ENCODE measurements around the gene OR2T34. TPM values are rescaled to one million over a fixed set of nuclear protein-coding genes. Genes with fewer than 3 reads are reported as not detected.

The OR2T34 gene
- total RNA-seq, 1 experiment from 2014 or later = not detected

DNA sequence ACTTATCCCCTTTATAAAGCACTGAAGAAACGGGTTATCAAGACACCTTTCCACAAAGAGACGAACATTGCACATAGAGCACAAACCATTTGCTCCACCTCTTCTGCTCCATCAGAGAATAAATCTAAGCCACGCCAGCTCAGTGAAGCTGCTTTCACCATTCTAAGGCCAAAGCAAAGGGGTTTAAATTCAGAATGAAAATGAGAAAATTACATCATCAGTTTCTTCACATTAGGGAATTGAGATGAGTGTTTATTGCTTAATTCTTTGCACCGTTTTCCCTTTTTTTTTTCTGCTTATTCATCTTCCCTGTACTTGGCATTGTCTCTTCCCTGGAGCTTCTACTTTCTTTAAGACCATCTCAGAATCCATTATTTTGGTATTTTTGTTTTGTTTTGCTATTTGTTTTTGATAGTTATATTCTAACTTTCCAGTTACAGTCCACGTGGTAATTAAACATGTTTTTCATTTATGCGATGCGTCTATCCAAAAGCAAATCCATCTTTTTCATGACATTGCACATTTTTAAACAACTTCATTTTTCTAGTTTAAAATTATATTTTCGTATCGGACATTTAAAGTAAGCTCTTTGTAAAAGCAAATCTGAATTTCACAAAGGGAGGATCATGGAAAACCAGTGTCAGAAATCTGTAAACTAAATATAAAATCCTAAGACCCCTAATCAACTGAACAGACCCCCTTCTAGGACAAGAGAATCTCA, 1.9 kb upstream of the OR2T34 start:
- CTCF ChIA-PET = no interaction called here
- H3K9me3 Mint-ChIP-seq = peaks cover 59% of the 10 kb centered on the region
- no peak for DNase-seq (ENCODE audit: low spot score)
- no peak for ATAC-seq
- no peak overlapping the region for H3K4me3 Mint-ChIP-seq
- POLR2A ChIA-PET = no interaction called here
- H3K4me1 Mint-ChIP-seq = no peaks in the 10 kb centered on the region
- no peak overlapping the region for H3K27ac Mint-ChIP-seq
- peaks cover 41% of the 10 kb centered on the region for H3K36me3 Mint-ChIP-seq
- H3K27me3 Mint-ChIP-seq (ENCODE audit: low read depth) = peaks cover 3% of the 10 kb centered on the region; the same call in 1 of the 2 replicates
- TF ChIP-seq RELA (CRISPR knock-in tag; IDR thresholded peaks at IDR 0.05; ENCODE audit: borderline replicate concordance) (no peak), ZNF121 (CRISPR knock-in tag; IDR thresholded peaks at IDR 0.05) (no peak), TP53 (CRISPR knock-in tag; IDR thresholded peaks at IDR 0.05) (no peak), MXD4 (CRISPR knock-in tag; IDR thresholded peaks at IDR 0.05; ENCODE audit: borderline replicate concordance) (no peak), ZBTB21 (CRISPR knock-in tag; IDR thresholded peaks at IDR 0.05; ENCODE audit: borderline replicate concordance) (no peak), ZNF423 (CRISPR knock-in tag; IDR thresholded peaks at IDR 0.05) (no peak), FOXJ3 (CRISPR knock-in tag; IDR thresholded peaks at IDR 0.05; ENCODE audit: borderline replicate concordance) (no peak), JAZF1 (CRISPR knock-in tag; IDR thresholded peaks at IDR 0.05) (no peak), ZNF671 (CRISPR knock-in tag; IDR thresholded peaks at IDR 0.05) (no peak), OVOL2 (CRISPR knock-in tag; IDR thresholded peaks at IDR 0.05; ENCODE audit: borderline replicate concordance) (no peak)
- TF ChIP-seq, protein P1, sequence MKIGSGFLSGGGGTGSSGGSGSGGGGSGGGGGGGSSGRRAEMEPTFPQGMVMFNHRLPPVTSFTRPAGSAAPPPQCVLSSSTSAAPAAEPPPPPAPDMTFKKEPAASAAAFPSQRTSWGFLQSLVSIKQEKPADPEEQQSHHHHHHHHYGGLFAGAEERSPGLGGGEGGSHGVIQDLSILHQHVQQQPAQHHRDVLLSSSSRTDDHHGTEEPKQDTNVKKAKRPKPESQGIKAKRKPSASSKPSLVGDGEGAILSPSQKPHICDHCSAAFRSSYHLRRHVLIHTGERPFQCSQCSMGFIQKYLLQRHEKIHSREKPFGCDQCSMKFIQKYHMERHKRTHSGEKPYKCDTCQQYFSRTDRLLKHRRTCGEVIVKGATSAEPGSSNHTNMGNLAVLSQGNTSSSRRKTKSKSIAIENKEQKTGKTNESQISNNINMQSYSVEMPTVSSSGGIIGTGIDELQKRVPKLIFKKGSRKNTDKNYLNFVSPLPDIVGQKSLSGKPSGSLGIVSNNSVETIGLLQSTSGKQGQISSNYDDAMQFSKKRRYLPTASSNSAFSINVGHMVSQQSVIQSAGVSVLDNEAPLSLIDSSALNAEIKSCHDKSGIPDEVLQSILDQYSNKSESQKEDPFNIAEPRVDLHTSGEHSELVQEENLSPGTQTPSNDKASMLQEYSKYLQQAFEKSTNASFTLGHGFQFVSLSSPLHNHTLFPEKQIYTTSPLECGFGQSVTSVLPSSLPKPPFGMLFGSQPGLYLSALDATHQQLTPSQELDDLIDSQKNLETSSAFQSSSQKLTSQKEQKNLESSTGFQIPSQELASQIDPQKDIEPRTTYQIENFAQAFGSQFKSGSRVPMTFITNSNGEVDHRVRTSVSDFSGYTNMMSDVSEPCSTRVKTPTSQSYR (CRISPR knock-in tag; IDR thresholded peaks at IDR 0.05) = no peak
- TF ChIP-seq, protein P2, sequence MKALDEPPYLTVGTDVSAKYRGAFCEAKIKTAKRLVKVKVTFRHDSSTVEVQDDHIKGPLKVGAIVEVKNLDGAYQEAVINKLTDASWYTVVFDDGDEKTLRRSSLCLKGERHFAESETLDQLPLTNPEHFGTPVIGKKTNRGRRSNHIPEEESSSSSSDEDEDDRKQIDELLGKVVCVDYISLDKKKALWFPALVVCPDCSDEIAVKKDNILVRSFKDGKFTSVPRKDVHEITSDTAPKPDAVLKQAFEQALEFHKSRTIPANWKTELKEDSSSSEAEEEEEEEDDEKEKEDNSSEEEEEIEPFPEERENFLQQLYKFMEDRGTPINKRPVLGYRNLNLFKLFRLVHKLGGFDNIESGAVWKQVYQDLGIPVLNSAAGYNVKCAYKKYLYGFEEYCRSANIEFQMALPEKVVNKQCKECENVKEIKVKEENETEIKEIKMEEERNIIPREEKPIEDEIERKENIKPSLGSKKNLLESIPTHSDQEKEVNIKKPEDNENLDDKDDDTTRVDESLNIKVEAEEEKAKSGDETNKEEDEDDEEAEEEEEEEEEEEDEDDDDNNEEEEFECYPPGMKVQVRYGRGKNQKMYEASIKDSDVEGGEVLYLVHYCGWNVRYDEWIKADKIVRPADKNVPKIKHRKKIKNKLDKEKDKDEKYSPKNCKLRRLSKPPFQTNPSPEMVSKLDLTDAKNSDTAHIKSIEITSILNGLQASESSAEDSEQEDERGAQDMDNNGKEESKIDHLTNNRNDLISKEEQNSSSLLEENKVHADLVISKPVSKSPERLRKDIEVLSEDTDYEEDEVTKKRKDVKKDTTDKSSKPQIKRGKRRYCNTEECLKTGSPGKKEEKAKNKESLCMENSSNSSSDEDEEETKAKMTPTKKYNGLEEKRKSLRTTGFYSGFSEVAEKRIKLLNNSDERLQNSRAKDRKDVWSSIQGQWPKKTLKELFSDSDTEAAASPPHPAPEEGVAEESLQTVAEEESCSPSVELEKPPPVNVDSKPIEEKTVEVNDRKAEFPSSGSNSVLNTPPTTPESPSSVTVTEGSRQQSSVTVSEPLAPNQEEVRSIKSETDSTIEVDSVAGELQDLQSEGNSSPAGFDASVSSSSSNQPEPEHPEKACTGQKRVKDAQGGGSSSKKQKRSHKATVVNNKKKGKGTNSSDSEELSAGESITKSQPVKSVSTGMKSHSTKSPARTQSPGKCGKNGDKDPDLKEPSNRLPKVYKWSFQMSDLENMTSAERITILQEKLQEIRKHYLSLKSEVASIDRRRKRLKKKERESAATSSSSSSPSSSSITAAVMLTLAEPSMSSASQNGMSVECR (CRISPR knock-in tag; IDR thresholded peaks at IDR 0.05; ENCODE audit: borderline replicate concordance) = no peak
- TF ChIP-seq, protein P3, sequence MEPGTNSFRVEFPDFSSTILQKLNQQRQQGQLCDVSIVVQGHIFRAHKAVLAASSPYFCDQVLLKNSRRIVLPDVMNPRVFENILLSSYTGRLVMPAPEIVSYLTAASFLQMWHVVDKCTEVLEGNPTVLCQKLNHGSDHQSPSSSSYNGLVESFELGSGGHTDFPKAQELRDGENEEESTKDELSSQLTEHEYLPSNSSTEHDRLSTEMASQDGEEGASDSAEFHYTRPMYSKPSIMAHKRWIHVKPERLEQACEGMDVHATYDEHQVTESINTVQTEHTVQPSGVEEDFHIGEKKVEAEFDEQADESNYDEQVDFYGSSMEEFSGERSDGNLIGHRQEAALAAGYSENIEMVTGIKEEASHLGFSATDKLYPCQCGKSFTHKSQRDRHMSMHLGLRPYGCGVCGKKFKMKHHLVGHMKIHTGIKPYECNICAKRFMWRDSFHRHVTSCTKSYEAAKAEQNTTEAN (CRISPR knock-in tag; IDR thresholded peaks at IDR 0.05) = no peak
- TF ChIP-seq, protein P4, sequence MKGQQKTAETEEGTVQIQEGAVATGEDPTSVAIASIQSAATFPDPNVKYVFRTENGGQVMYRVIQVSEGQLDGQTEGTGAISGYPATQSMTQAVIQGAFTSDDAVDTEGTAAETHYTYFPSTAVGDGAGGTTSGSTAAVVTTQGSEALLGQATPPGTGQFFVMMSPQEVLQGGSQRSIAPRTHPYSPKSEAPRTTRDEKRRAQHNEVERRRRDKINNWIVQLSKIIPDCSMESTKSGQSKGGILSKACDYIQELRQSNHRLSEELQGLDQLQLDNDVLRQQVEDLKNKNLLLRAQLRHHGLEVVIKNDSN (CRISPR knock-in tag; IDR thresholded peaks at IDR 0.05) = no peak
- TF ChIP-seq, protein P5, sequence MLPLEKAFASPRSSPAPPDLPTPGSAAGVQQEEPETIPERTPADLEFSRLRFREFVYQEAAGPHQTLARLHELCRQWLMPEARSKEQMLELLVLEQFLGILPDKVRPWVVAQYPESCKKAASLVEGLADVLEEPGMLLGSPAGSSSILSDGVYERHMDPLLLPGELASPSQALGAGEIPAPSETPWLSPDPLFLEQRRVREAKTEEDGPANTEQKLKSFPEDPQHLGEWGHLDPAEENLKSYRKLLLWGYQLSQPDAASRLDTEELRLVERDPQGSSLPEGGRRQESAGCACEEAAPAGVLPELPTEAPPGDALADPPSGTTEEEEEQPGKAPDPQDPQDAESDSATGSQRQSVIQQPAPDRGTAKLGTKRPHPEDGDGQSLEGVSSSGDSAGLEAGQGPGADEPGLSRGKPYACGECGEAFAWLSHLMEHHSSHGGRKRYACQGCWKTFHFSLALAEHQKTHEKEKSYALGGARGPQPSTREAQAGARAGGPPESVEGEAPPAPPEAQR (CRISPR knock-in tag; IDR thresholded peaks at IDR 0.05) = no peak
- TF ChIP-seq, protein P6, sequence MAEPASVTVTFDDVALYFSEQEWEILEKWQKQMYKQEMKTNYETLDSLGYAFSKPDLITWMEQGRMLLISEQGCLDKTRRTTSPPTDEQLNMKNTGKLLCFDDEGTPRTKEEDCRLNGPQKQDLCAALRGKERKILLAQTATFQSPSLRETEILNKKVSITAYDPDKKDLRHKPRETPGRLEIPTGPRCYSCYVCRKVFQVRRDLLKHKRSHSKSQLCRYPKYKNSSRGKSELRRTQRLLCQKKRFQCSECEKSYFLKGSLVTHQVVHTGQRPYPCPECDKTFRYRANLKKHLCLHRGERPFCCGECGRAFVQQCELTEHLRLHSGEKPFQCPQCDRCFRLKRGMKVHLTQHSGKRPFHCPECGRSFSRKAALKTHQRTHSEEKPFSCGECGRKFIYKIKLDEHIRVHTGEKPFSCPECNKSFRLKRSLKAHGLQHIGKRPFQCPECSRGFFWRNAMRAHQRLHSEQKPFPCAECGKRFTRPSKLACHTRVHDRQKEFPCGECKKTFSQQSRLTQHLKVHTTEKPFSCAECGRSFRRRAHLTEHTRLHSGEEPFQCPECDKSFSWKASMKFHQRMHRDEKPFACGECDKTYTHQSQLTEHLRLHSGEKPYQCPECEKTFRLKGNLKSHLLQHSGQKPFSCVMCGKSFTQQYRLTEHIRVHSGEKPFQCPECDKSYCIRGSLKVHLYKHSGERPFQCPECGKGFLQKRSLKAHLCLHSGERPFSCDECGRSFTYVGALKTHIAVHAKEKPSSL (CRISPR knock-in tag; conservative IDR thresholded peaks at IDR 0.05) = no peak
- TF ChIP-seq, protein P7, sequence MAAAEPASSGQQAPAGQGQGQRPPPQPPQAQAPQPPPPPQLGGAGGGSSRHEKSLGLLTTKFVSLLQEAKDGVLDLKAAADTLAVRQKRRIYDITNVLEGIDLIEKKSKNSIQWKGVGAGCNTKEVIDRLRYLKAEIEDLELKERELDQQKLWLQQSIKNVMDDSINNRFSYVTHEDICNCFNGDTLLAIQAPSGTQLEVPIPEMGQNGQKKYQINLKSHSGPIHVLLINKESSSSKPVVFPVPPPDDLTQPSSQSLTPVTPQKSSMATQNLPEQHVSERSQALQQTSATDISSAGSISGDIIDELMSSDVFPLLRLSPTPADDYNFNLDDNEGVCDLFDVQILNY (CRISPR knock-in tag; IDR thresholded peaks at IDR 0.05) = no peak
- TF ChIP-seq, protein P8, sequence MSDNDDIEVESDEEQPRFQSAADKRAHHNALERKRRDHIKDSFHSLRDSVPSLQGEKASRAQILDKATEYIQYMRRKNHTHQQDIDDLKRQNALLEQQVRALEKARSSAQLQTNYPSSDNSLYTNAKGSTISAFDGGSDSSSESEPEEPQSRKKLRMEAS (CRISPR knock-in tag; IDR thresholded peaks at IDR 0.05) = no peak
- TF ChIP-seq, protein P9, sequence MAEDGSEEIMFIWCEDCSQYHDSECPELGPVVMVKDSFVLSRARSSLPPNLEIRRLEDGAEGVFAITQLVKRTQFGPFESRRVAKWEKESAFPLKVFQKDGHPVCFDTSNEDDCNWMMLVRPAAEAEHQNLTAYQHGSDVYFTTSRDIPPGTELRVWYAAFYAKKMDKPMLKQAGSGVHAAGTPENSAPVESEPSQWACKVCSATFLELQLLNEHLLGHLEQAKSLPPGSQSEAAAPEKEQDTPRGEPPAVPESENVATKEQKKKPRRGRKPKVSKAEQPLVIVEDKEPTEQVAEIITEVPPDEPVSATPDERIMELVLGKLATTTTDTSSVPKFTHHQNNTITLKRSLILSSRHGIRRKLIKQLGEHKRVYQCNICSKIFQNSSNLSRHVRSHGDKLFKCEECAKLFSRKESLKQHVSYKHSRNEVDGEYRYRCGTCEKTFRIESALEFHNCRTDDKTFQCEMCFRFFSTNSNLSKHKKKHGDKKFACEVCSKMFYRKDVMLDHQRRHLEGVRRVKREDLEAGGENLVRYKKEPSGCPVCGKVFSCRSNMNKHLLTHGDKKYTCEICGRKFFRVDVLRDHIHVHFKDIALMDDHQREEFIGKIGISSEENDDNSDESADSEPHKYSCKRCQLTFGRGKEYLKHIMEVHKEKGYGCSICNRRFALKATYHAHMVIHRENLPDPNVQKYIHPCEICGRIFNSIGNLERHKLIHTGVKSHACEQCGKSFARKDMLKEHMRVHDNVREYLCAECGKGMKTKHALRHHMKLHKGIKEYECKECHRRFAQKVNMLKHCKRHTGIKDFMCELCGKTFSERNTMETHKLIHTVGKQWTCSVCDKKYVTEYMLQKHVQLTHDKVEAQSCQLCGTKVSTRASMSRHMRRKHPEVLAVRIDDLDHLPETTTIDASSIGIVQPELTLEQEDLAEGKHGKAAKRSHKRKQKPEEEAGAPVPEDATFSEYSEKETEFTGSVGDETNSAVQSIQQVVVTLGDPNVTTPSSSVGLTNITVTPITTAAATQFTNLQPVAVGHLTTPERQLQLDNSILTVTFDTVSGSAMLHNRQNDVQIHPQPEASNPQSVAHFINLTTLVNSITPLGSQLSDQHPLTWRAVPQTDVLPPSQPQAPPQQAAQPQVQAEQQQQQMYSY (CRISPR knock-in tag; IDR thresholded peaks at IDR 0.05) = no peak

Measured in WTC11 (cell line).